Hematopoietic multipotent progenitor cell treated with erythropoietin and hydrocortisone succinate and interleukin-3 and kit ligand, for 17 days (in vitro differentiated cells): ENCODE data around the gene SIL1.

Experiments used
- DNase-seq: peaks from one replicate; pipeline ENCODE4 v3.0.0-alpha.2; 2015; ENCODE audit warnings: low spot score

Gene SIL1

GRCh38 chr5:138912093-138912492 is 286.1 kb downstream of the SIL1 start:
- no peak for DNase-seq

- DNase-seq: no peak
Observed at GRCh38 chr5:138911441-138911840, 286.7 kb downstream of the SIL1 start.

GRCh38 chr5:138910546-138911185 is 287.5 kb downstream of the SIL1 start:
- no peak for DNase-seq

GRCh38 chr5:138909734-138910133 is 288.4 kb downstream of the SIL1 start:
- no peak for DNase-seq

- DNase-seq: no peak
Observed at GRCh38 chr5:138905541-138905940, 292.6 kb downstream of the SIL1 start.

GRCh38 chr5:138903130-138903775 is 294.9 kb downstream of the SIL1 start:
- no peak for DNase-seq

- DNase-seq: no peak
Observed at GRCh38 chr5:138901716-138902115, 296.5 kb downstream of the SIL1 start.

GRCh38 chr5:138900281-138900965 is 297.7 kb downstream of the SIL1 start:
- no peak for DNase-seq

GRCh38 chr5:138898742-138899141 is 299.4 kb downstream of the SIL1 start:
- no peak for DNase-seq

- DNase-seq: no peak
Observed at GRCh38 chr5:138898299-138898698, 299.9 kb downstream of the SIL1 start.
